PC-3 (cell line): ENCODE measurements around the gene HDAC4. TPM values are rescaled to one million over a fixed set of nuclear protein-coding genes. Genes with fewer than 3 reads are reported as not detected.

Experiments used
- ATAC-seq: fragments of 200-7000 bp; cut with Tn5 transposase; 2 replicates; pipeline ENCODE4 v1.9.1; 2020; ENCODE audit warnings: mild to moderate bottlenecking, moderate library complexity
- BruUV-seq: library from RNA; stranded (reverse); fragments of 400-500 nt; replicated peaks from 2 replicates; lab custom pipeline; 2021; lab: Mats Ljungman, UMichigan
- CTCF ChIA-PET: fragments of 300-600 bp; sonication (Branson Sonifier 250); formaldehyde crosslinking; loops from one replicate; lab custom pipeline; 2022; ENCODE audit warnings: antibody characterized with exemption; lab: Charles Lee
- POLR2A ChIA-PET: fragments of 300-600 bp; sonication (Branson Sonifier 250); formaldehyde crosslinking; loops from one replicate; lab custom pipeline; 2022; ENCODE audit warnings: antibody characterized with exemption; ENCODE audit not compliant: unreplicated experiment; lab: Charles Lee
- DNase-seq: peaks from one replicate; pipeline ENCODE4 v3.0.0-alpha.2; 2015
- H2AFZ ChIP-seq: fragments of 300-600 bp; sonication (generic); 2 replicates; pipeline ENCODE4 v1.6.0; 2016; ENCODE audit warnings: antibody characterized with exemption, low read length
- H3F3A ChIP-seq: fragments of 300-600 bp; sonication (generic); one replicate; pipeline ENCODE4 v1.6.0; 2017; ENCODE audit warnings: antibody characterized with exemption, low read length, control low read depth, mild to moderate bottlenecking; ENCODE audit not compliant: unreplicated experiment
- H3K27ac ChIP-seq: fragments of 300-600 bp; sonication (generic); 2 replicates; pipeline ENCODE4 v1.5.1; 2016; ENCODE audit warnings: mild to moderate bottlenecking, low read length
- H3K27me3 ChIP-seq: fragments of 300-600 bp; sonication (generic); 2 replicates; pipeline ENCODE4 v1.6.1; 2016; ENCODE audit warnings: low read length, mixed read lengths
- H3K36me3 ChIP-seq: fragments of 300-600 bp; sonication (generic); 2 replicates; pipeline ENCODE4 v1.6.1; 2016; ENCODE audit warnings: low read depth, mixed run types, low read length, mixed read lengths
- H3K4me1 ChIP-seq: fragments of 300-600 bp; sonication (generic); 2 replicates; pipeline ENCODE4 v1.5.1; 2016; ENCODE audit warnings: low read length; ENCODE audit not compliant: insufficient read depth
- H3K4me2 ChIP-seq: fragments of 300-600 bp; sonication (generic); 2 replicates; pipeline ENCODE4 v1.6.0; 2016; ENCODE audit warnings: low read length
- H3K4me3 ChIP-seq: fragments of 300-600 bp; sonication (generic); 2 replicates; pipeline ENCODE4 v1.5.1; 2016; ENCODE audit warnings: mild to moderate bottlenecking, low read length, mixed read lengths
- H3K79me2 ChIP-seq: fragments of 300-600 bp; sonication (generic); 2 replicates; pipeline ENCODE4 v1.6.1; 2017; ENCODE audit warnings: low read length, mixed read lengths
- H3K9ac ChIP-seq: fragments of 300-600 bp; sonication (generic); 2 replicates; pipeline ENCODE4 v1.6.0; 2016; ENCODE audit warnings: mild to moderate bottlenecking, low read length
- H3K9me2 ChIP-seq: fragments of 300-600 bp; sonication (generic); replicated peaks from 2 replicates; pipeline ENCODE4 v1.6.1; 2016; ENCODE audit warnings: mixed run types, low read length, mixed read lengths
- H3K9me3 ChIP-seq: fragments of 300-600 bp; sonication (generic); 2 replicates; pipeline ENCODE4 v1.6.1; 2016; ENCODE audit warnings: low read length, mixed read lengths
- H4K20me1 ChIP-seq: fragments of 300-600 bp; sonication (generic); 2 replicates; pipeline ENCODE4 v1.6.1; 2016; ENCODE audit warnings: low read length, mixed read lengths
- EZH2 ChIP-seq: fragments of 300-600 bp; sonication (generic); IDR thresholded peaks from one replicate; pipeline ENCODE4 v1.6.1; 2017; ENCODE audit warnings: antibody characterized with exemption, mild to moderate bottlenecking, low read length; ENCODE audit not compliant: unreplicated experiment
- EZH2phosphoT487 ChIP-seq: fragments of 300-600 bp; sonication (generic); IDR thresholded peaks from 2 replicates; pipeline ENCODE4 v1.6.1; 2018; ENCODE audit warnings: mild to moderate bottlenecking, antibody characterized with exemption, low read length, borderline replicate concordance
- intact Hi-C: fragments of 100-400 bp; cut with micrococcal nuclease; formaldehyde crosslinking; loops from 2 replicates; pipeline ENCODE4 v1.9.0; 2023
- total RNA-seq: library from RNA; depleted of rRNA; stranded (reverse); fragments of >200 nt; gene quantifications from 2 replicates; pipeline ENCODE4 v1.2.3, GENCODE V29; 2014
- TF ChIP-seq, protein P1 (sequence below): fragments of 300-600 bp; sonication (generic); conservative IDR thresholded peaks from 2 replicates; pipeline ENCODE4 v1.5.1; 2017; ENCODE audit warnings: antibody characterized with exemption, low read depth, mild to moderate bottlenecking, low read length

Gene HDAC4
- total RNA-seq, 1 experiment from 2014 or later = 8.5 TPM

- POLR2A ChIA-PET = no interaction called here
- CTCF ChIA-PET = no interaction called here
- Histone ChIP-seq H3K36me3 (no peaks in the 10 kb centered on the region), H3K4me1 (no peaks in the 10 kb centered on the region), H3K9me2 (no peaks in the 10 kb centered on the region), H3K27ac (no peak overlapping the region), H3F3A (no peaks in the 10 kb centered on the region), H2AFZ (no peak overlapping the region), H3K9ac (no peak overlapping the region), H4K20me1 (no peaks in the 10 kb centered on the region), H3K4me2 (no peak overlapping the region), H3K4me3 (no peak overlapping the region), H3K27me3 (no peaks in the 10 kb centered on the region), H3K9me3 (no peaks in the 10 kb centered on the region), H3K79me2 (0 out of 2 replicates have a peak, but pooled peaks cover 15% of the 10 kb centered on the region)
- BruUV-seq = no TSS peak
- intact Hi-C loops = no loop called here
- ATAC-seq (no peak), DNase-seq (no peak)
- no peak for TF ChIP-seq EZH2
- TF ChIP-seq, protein P1, sequence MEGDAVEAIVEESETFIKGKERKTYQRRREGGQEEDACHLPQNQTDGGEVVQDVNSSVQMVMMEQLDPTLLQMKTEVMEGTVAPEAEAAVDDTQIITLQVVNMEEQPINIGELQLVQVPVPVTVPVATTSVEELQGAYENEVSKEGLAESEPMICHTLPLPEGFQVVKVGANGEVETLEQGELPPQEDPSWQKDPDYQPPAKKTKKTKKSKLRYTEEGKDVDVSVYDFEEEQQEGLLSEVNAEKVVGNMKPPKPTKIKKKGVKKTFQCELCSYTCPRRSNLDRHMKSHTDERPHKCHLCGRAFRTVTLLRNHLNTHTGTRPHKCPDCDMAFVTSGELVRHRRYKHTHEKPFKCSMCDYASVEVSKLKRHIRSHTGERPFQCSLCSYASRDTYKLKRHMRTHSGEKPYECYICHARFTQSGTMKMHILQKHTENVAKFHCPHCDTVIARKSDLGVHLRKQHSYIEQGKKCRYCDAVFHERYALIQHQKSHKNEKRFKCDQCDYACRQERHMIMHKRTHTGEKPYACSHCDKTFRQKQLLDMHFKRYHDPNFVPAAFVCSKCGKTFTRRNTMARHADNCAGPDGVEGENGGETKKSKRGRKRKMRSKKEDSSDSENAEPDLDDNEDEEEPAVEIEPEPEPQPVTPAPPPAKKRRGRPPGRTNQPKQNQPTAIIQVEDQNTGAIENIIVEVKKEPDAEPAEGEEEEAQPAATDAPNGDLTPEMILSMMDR = no peak
- TF ChIP-seq EZH2phosphoT487 = no peak
These were observed 88.7 kb downstream of the HDAC4 start for GRCh38 chr2:239312081-239312511.

- CTCF ChIA-PET = no interaction called here
- Histone ChIP-seq H3K27me3 (no peaks in the 10 kb centered on the region), H2AFZ (no peak overlapping the region), H3K9me2 (no peaks in the 10 kb centered on the region), H3K27ac (no peak overlapping the region), H3K4me2 (no peak overlapping the region), H3K79me2 (0 out of 2 replicates have a peak, but pooled peaks cover 15% of the 10 kb centered on the region), H3K9ac (no peak overlapping the region), H3K9me3 (no peaks in the 10 kb centered on the region), H3K4me3 (no peak overlapping the region), H3F3A (no peaks in the 10 kb centered on the region), H3K4me1 (no peaks in the 10 kb centered on the region), H3K36me3 (no peaks in the 10 kb centered on the region), H4K20me1 (no peaks in the 10 kb centered on the region)
- DNase-seq (no peak), ATAC-seq (no peak)
- BruUV-seq = no TSS peak
- intact Hi-C loops = no loop called here
- POLR2A ChIA-PET = no interaction called here
- TF ChIP-seq, protein P1 = no peak
- no peak for TF ChIP-seq EZH2phosphoT487
- TF ChIP-seq EZH2 = no peak
These were observed 89.4 kb downstream of the HDAC4 start for GRCh38 chr2:239311132-239312040.
